CD4-positive, alpha-beta T cell treated with Interferon alpha-2 for 1 hour (primary cell): Measurements from ENCODE around the gene TRAP1.
A peak's percentile ranks its signal among the peaks of the same experiment; 100 is the strongest.

Experiments
- DNase-seq, 2 donors: peaks; one replicate each; pipeline ENCODE4 v3.0.0-alpha.2; 2020 to 2022

Gene TRAP1

GRCh38 chr16:3706253-3707012, 10.9 kb downstream of the TRAP1 start:
- DNase-seq, result no peak

- DNase-seq, result no peak
These were observed 15.2 kb downstream of the TRAP1 start for GRCh38 chr16:3702082-3702481.

- no peak for DNase-seq
These were observed 15.8 kb downstream of the TRAP1 start for GRCh38 chr16:3701531-3701930.

GRCh38 chr16:3698941-3699340, 18.4 kb downstream of the TRAP1 start:
- no peak for DNase-seq

GRCh38 chr16:3696425-3697218, 20.7 kb downstream of the TRAP1 start:
- DNase-seq, result no peak

- DNase-seq, result no peak
These were observed 21.5 kb downstream of the TRAP1 start for GRCh38 chr16:3695610-3696369.

GRCh38 chr16:3694051-3694450, 23.3 kb downstream of the TRAP1 start:
- DNase-seq, result no peak

GRCh38 chr16:3691761-3692160, 25.6 kb downstream of the TRAP1 start:
- DNase-seq, result no peak

GRCh38 chr16:3690980-3691720, 26.2 kb downstream of the TRAP1 start:
- no peak for DNase-seq

GRCh38 chr16:3690470-3690928, 26.8 kb downstream of the TRAP1 start:
- peak; percentile 83 to 87 for DNase-seq

GRCh38 chr16:3689731-3690130, 27.6 kb downstream of the TRAP1 start:
- DNase-seq, result no peak

- DNase-seq, result no peak
These were observed 29.5 kb downstream of the TRAP1 start for GRCh38 chr16:3687792-3688191.

GRCh38 chr16:3687021-3687420, 30.3 kb downstream of the TRAP1 start:
- DNase-seq, result no peak

GRCh38 chr16:3681206-3681605, 36.1 kb downstream of the TRAP1 start:
- no peak for DNase-seq

GRCh38 chr16:3677994-3678393, 39.3 kb downstream of the TRAP1 start:
- no peak for DNase-seq

- DNase-seq, result no peak
These were observed 41.7 kb downstream of the TRAP1 start for GRCh38 chr16:3675601-3676130.

GRCh38 chr16:3674513-3675295, 42.6 kb downstream of the TRAP1 start:
- DNase-seq, result no peak

GRCh38 chr16:3673676-3674377, 43.5 kb downstream of the TRAP1 start:
- no peak for DNase-seq

GRCh38 chr16:3673201-3673600, 44.1 kb downstream of the TRAP1 start:
- DNase-seq, result no peak

- DNase-seq, result no peak
These were observed 44.7 kb downstream of the TRAP1 start for GRCh38 chr16:3672571-3673041.

GRCh38 chr16:3671424-3671823, 45.9 kb downstream of the TRAP1 start:
- DNase-seq, result no peak
